ENCODE results near the gene STK10.

The STK10 gene

GRCh38 chr5:172142709-172143215, 45.3 kb downstream of the STK10 start:
- peak; percentile 77 for DNase-seq (ENCODE audit: low read depth)

- DNase-seq (ENCODE audit: low read depth) = no peak
Measured at GRCh38 chr5:172141949-172142319, 46.1 kb downstream of the STK10 start.

GRCh38 chr5:172140866-172141265, 47.2 kb downstream of the STK10 start:
- DNase-seq (ENCODE audit: low read depth) = peak; percentile 13

GRCh38 chr5:172140120-172140519, 47.9 kb downstream of the STK10 start:
- no peak for DNase-seq (ENCODE audit: low read depth)

GRCh38 chr5:172137046-172137445, 51.0 kb downstream of the STK10 start:
- DNase-seq (ENCODE audit: low read depth) = no peak

- DNase-seq (ENCODE audit: low read depth) = peak; percentile 93
Measured at GRCh38 chr5:172133359-172134029, 54.5 kb downstream of the STK10 start.

- no peak for DNase-seq (ENCODE audit: low read depth)
Measured at GRCh38 chr5:172131690-172132089, 56.3 kb downstream of the STK10 start.

GRCh38 chr5:172129256-172129910, 58.6 kb downstream of the STK10 start:
- no peak for DNase-seq (ENCODE audit: low read depth)

GRCh38 chr5:172127581-172127980, 60.4 kb downstream of the STK10 start:
- no peak for DNase-seq (ENCODE audit: low read depth)

GRCh38 chr5:172123269-172123692, 64.7 kb downstream of the STK10 start:
- peak; percentile 63 for DNase-seq (ENCODE audit: low read depth)

- no peak for DNase-seq (ENCODE audit: low read depth)
Measured at GRCh38 chr5:172119921-172120688, 67.9 kb downstream of the STK10 start.

GRCh38 chr5:172118891-172119290, 69.1 kb downstream of the STK10 start:
- no peak for DNase-seq (ENCODE audit: low read depth)

- no peak for DNase-seq (ENCODE audit: low read depth)
Measured at GRCh38 chr5:172117977-172118701, 69.9 kb downstream of the STK10 start.

- DNase-seq (ENCODE audit: low read depth) = no peak
Measured at GRCh38 chr5:172115541-172115982, 72.5 kb downstream of the STK10 start.

- DNase-seq (ENCODE audit: low read depth) = no peak
Measured at GRCh38 chr5:172114875-172115422, 73.1 kb downstream of the STK10 start.

- DNase-seq (ENCODE audit: low read depth) = no peak
Measured at GRCh38 chr5:172113036-172113435, 75.0 kb downstream of the STK10 start.

GRCh38 chr5:172111852-172112225, 76.2 kb downstream of the STK10 start:
- DNase-seq (ENCODE audit: low read depth) = peak; percentile 90

- peak; percentile 70 for DNase-seq (ENCODE audit: low read depth)
Measured at GRCh38 chr5:172110921-172111851, 76.8 kb downstream of the STK10 start.

- no peak for DNase-seq (ENCODE audit: low read depth)
Measured at GRCh38 chr5:172110260-172110815, 77.7 kb downstream of the STK10 start.

- DNase-seq (ENCODE audit: low read depth) = no peak
Measured at GRCh38 chr5:172109749-172110148, 78.3 kb downstream of the STK10 start.

Measured in amniotic epithelial cell (primary cell).